Measurements from ENCODE around the gene CREB3L2. TPM values are rescaled to one million over a fixed set of nuclear protein-coding genes. Genes with fewer than 3 reads are reported as not detected.

CREB3L2 gene
- total and polyA plus RNA-seq, 10 of the 15 experiments (the other 5 are each of a cell fraction or from before 2014, with no cell fraction given) = 6.4 to 67.1 (median 26.2) TPM

DNA sequence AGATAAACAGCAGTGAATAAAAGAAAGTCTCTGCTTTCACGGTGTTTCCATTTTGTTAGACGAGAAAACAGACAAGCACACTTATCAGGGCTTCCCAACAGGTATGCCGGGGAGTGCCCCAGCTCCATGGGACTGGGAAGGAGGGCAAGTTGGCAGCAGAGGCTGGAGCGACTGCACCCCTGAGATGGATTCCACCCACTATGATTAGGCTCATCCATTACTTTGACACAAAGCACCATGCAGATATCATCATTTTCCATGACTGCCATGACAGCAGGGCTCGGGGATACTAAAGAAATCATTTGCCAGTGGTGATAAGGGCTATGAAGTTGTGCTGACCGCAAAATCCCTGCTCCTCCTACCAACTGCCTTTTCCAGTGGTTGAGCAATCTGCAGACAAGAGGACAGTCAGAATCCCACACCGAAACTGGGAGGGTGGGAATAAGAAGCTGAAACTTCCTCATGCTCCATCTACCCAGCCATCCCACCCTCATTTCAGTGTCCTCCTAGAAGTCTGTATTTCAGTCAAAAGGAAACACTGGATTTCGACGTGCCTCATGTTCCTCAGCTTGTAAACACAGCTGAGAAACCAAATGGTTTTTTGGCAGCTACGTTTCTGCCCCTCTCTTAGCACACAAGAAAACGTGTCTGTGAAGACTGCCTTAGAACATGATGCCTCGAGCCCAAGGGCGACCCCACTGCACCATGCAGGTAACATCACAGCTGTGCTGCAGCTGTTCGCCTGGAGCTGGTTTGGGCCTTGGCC, 15.5 kb downstream of the CREB3L2 start:
- H3K9ac ChIP-seq (ENCODE audit: control insufficient read depth, insufficient read depth, low read length) = peak overlapping the region; percentile 55
- in situ Hi-C loops (cut with MboI) = no loop called here
- TF ChIP-seq FOXM1 (IDR thresholded peaks at IDR 0.05; ENCODE audit: low read depth, low read length) = no peak
- TF ChIP-seq YY1 (IDR thresholded peaks at IDR 0.05; ENCODE audit: low read depth, low read length) = 0 out of 2 replicates have a peak, but pooled peaks have one; percentile 18
- TF ChIP-seq EED (IDR thresholded peaks at IDR 0.05; ENCODE audit: low read depth) = peak; percentile 63
- no peak for TF ChIP-seq CEBPB (IDR thresholded peaks at IDR 0.05; ENCODE audit: borderline replicate concordance in 1 of 2, low read depth in 2 of 2, low read length in 2 of 2)
- peak; percentile 16; the same call in 1 of the 2 replicates for TF ChIP-seq POLR2A (IDR thresholded peaks at IDR 0.05; ENCODE audit: low read depth, low read length)
- TF ChIP-seq HDGF (IDR thresholded peaks at IDR 0.05) = 0 out of 2 replicates have a peak, but pooled peaks have one; percentile 53
- 0 out of 2 replicates have a peak, but pooled peaks have one; percentile 55 for TF ChIP-seq TCF3 (IDR thresholded peaks at IDR 0.05; ENCODE audit: borderline replicate concordance, insufficient read depth, low read depth, low read length)
- TF ChIP-seq BCLAF1 (IDR thresholded peaks at IDR 0.05) = no peak
- no peak for TF ChIP-seq ZBED1 (IDR thresholded peaks at IDR 0.05; ENCODE audit: borderline replicate concordance)
- TF ChIP-seq, protein P1, sequence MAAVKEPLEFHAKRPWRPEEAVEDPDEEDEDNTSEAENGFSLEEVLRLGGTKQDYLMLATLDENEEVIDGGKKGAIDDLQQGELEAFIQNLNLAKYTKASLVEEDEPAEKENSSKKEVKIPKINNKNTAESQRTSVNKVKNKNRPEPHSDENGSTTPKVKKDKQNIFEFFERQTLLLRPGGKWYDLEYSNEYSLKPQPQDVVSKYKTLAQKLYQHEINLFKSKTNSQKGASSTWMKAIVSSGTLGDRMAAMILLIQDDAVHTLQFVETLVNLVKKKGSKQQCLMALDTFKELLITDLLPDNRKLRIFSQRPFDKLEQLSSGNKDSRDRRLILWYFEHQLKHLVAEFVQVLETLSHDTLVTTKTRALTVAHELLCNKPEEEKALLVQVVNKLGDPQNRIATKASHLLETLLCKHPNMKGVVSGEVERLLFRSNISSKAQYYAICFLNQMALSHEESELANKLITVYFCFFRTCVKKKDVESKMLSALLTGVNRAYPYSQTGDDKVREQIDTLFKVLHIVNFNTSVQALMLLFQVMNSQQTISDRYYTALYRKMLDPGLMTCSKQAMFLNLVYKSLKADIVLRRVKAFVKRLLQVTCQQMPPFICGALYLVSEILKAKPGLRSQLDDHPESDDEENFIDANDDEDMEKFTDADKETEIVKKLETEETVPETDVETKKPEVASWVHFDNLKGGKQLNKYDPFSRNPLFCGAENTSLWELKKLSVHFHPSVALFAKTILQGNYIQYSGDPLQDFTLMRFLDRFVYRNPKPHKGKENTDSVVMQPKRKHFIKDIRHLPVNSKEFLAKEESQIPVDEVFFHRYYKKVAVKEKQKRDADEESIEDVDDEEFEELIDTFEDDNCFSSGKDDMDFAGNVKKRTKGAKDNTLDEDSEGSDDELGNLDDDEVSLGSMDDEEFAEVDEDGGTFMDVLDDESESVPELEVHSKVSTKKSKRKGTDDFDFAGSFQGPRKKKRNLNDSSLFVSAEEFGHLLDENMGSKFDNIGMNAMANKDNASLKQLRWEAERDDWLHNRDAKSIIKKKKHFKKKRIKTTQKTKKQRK (IDR thresholded peaks at IDR 0.05; ENCODE audit: low read depth, low read length) = no peak
- no peak; the same call in 1 of the 2 replicates for TF ChIP-seq IKZF1 (conservative IDR thresholded peaks at IDR 0.05)
- no peak for TF ChIP-seq MYB (IDR thresholded peaks at IDR 0.05; ENCODE audit: borderline replicate concordance, low read depth, low read length)
- 0 out of 2 replicates have a peak, but pooled peaks have one; percentile 29 for TF ChIP-seq CREM (IDR thresholded peaks at IDR 0.05; ENCODE audit: low read depth)
- no peak for TF ChIP-seq CHD2 (IDR thresholded peaks at IDR 0.05; ENCODE audit: borderline replicate concordance, low read depth, low read length)
- no peak for TF ChIP-seq NRF1 (conservative IDR thresholded peaks at IDR 0.05; ENCODE audit: low read depth, low read length)
- no peak for TF ChIP-seq SUZ12 (IDR thresholded peaks at IDR 0.05; ENCODE audit: unreplicated experiment)
- TF ChIP-seq NFYB (IDR thresholded peaks at IDR 0.05; ENCODE audit: insufficient read depth, low read depth, low read length) = no peak

More for the DNA sequence above, 15.5 kb downstream of the CREB3L2 start:
- H3K4me1 ChIP-seq (ENCODE audit: control insufficient read depth, insufficient read depth, low read length) = peaks cover 80% of the 10 kb centered on the region
- ChIA-PET RAD21 (ENCODE audit: unreplicated experiment) (interaction anchor here (0.7 to 3.6 kb wide), 8 partner anchors 9 to 488 kb away, joined by 3 to 77 read pairs (median 8); partner anchors contain the start of gene CREB3L2), SMC1A (ENCODE audit: uncharacterized antibody, unreplicated experiment) (interaction anchor here (0.7 to 23.6 kb wide), 18 partner anchors 11 to 196 kb away, joined by 3 to 516 read pairs (median 4); partner anchors contain the start of gene CREB3L2), POLR2A (interaction anchor here (0.6 to 8.0 kb wide), 9 partner anchors 9 to 62 kb away, joined by 3 to 127 read pairs (median 5); partner anchors contain the start of gene CREB3L2), CTCF (interaction anchor here (0.7 to 16.2 kb wide), 6 partner anchors 15 to 330 kb away, joined by 3 to 271 read pairs (median 4); partner anchors contain the start of gene CREB3L2)
- WGBS (ENCODE audit: insufficient coverage, insufficient replicate concordance, low lambda C conversion rate, missing lambda C conversion rate) = 35% methylated on average over 14 of the region's 14 CpGs
- no peak for DNase-seq (ENCODE audit: low read depth, low spot score)
- H2AFZ ChIP-seq (ENCODE audit: control insufficient read depth, low read depth, low read length) = peak overlapping the region; percentile 9
- H4K20me1 ChIP-seq (ENCODE audit: control insufficient read depth, insufficient read depth) = no peaks in the 10 kb centered on the region
- H3K4me3 ChIP-seq = peak overlapping the region; percentile 4
- FAIRE-seq = no peak
- H3K79me2 ChIP-seq (ENCODE audit: control insufficient read depth, insufficient read depth, low read length) = peaks cover 97% of the 10 kb centered on the region
- BruUV-seq (replicated peaks) = no TSS peak
- H3K27me3 ChIP-seq (replicated peaks in 1 of 2; ENCODE audit: control insufficient read depth in 2 of 2, insufficient read depth in 2 of 2, low read length in 1 of 2) = no peaks in the 10 kb centered on the region
- intact Hi-C loops (cut with micrococcal nuclease; ENCODE audit: unreplicated experiment) = loop anchor here (2.0 to 5.0 kb wide), 2 partner anchors 14 to 49 kb away; no protein-coding TSS in a partner anchor
- peak; percentile 38 for ATAC-seq
- H3K27ac ChIP-seq (ENCODE audit: control insufficient read depth, insufficient read depth) = peak overlapping the region; percentile 95
- peak overlapping the region; percentile 99 for H3K4me2 ChIP-seq (ENCODE audit: control insufficient read depth, insufficient read depth)
- peaks cover 31% of the 10 kb centered on the region for H3K9me3 ChIP-seq (replicated peaks; ENCODE audit: control insufficient read depth, insufficient read depth, low read length)
- peaks cover 13 to 23% of the 10 kb centered on the region in 2 experiments for H3K36me3 ChIP-seq (ENCODE audit: control insufficient read depth in 2 of 2, insufficient read depth in 2 of 2, low read length in 1 of 2)

Measured in GM12878 (cell line).